Measurements from ENCODE around the gene AFF2.

The AFF2 gene

GRCh38 chrX:148580016-148580415, 79.6 kb downstream of the AFF2 start:
- DNase-seq (ENCODE audit: extremely low read depth, low read depth) = no peak
- TF ChIP-seq, protein P1, sequence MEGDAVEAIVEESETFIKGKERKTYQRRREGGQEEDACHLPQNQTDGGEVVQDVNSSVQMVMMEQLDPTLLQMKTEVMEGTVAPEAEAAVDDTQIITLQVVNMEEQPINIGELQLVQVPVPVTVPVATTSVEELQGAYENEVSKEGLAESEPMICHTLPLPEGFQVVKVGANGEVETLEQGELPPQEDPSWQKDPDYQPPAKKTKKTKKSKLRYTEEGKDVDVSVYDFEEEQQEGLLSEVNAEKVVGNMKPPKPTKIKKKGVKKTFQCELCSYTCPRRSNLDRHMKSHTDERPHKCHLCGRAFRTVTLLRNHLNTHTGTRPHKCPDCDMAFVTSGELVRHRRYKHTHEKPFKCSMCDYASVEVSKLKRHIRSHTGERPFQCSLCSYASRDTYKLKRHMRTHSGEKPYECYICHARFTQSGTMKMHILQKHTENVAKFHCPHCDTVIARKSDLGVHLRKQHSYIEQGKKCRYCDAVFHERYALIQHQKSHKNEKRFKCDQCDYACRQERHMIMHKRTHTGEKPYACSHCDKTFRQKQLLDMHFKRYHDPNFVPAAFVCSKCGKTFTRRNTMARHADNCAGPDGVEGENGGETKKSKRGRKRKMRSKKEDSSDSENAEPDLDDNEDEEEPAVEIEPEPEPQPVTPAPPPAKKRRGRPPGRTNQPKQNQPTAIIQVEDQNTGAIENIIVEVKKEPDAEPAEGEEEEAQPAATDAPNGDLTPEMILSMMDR (IDR thresholded peaks at IDR 0.05; ENCODE audit: low read depth, low read length) = no peak

GRCh38 chrX:148582353-148582752, 81.9 kb downstream of the AFF2 start:
- TF ChIP-seq, protein P1 (IDR thresholded peaks at IDR 0.05; ENCODE audit: low read depth, low read length) = no peak
- no peak for DNase-seq (ENCODE audit: extremely low read depth, low read depth)

DNA sequence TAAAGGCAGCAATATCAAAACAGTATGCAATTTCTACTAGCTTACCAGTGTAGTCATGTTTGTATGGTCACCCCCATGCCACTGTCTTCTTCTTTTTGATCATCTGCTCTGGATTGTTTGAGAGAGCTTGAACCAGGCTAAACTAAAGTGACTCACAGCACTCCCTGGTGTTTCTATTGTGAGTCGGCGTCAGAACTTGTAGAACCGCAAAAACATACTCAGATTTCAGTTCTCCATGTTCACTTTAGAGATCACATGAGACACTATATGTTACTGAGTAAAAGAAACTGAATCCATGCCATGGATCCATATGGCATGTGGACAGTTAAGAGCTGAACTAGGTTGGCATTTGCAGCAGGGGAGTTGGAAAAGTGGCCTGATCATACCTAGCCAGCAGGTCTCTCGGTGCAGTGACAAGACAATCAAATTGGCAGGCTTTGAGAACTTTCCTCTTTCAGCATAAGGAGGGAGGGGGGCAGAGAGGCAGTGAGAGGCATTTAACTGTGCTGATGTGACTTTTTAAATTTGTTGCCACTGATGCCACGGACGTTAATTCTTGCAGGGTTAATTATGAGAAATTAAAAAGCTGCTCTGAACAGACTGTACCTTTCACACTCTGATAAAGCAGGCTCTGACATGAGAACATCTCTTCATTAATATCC, 88.4 kb downstream of the AFF2 start:
- no peak for DNase-seq (ENCODE audit: extremely low read depth, low read depth)
- TF ChIP-seq, protein P1 (IDR thresholded peaks at IDR 0.05; ENCODE audit: low read depth, low read length) = no peak

GRCh38 chrX:148592595-148592994, 92.2 kb downstream of the AFF2 start:
- DNase-seq (ENCODE audit: extremely low read depth, low read depth) = no peak

GRCh38 chrX:148593146-148593545, 92.7 kb downstream of the AFF2 start:
- TF ChIP-seq, protein P1 (IDR thresholded peaks at IDR 0.05; ENCODE audit: low read depth, low read length) = no peak

More at GRCh38 chrX:148592595-148592994, 92.2 kb downstream of the AFF2 start:
- TF ChIP-seq, protein P1 (IDR thresholded peaks at IDR 0.05; ENCODE audit: low read depth, low read length) = no peak

GRCh38 chrX:148593987-148594386, 93.6 kb downstream of the AFF2 start:
- no peak for DNase-seq (ENCODE audit: extremely low read depth, low read depth)

More at GRCh38 chrX:148593146-148593545, 92.7 kb downstream of the AFF2 start:
- DNase-seq (ENCODE audit: extremely low read depth, low read depth) = no peak

DNA sequence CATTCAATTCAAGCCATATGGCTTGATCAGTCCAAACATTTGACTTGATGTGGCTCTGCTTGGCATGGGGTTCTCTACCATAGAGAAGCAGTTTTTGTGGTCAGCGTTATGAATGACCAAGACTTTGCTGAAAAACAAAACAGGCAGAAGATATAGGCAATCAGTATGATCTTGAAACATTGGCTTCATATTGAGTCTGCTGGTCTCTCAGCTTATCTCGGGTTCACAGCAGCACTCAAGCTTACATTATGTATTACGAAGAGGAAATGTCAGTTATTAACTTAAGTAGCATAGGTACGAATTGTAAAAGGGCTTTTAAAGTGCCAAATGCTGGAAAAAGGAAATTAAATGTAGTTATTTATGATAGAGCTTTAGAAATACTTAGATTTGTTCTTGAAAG, 99.0 kb downstream of the AFF2 start:
- no peak for DNase-seq (ENCODE audit: extremely low read depth, low read depth)
- TF ChIP-seq, protein P1 (IDR thresholded peaks at IDR 0.05; ENCODE audit: low read depth, low read length) = no peak

More at GRCh38 chrX:148593987-148594386, 93.6 kb downstream of the AFF2 start:
- TF ChIP-seq, protein P1 (IDR thresholded peaks at IDR 0.05; ENCODE audit: low read depth, low read length) = no peak

All from AG09319 (cell line).